Neural progenitor cell (in vitro differentiated cells): ENCODE results near the gene KANK2.

ENCODE experiments used
- CTCF ChIP-seq: fragments of 200-600 bp; sonication (generic); IDR thresholded peaks from 2 replicates; pipeline ENCODE4 v1.5.1; 2017; ENCODE audit warnings: antibody characterized with exemption, mild to moderate bottlenecking
- EZH2 ChIP-seq: fragments of 200-600 bp; sonication (generic); IDR thresholded peaks from 2 replicates; pipeline ENCODE4 v1.6.1; 2017; ENCODE audit warnings: antibody characterized with exemption, mild to moderate bottlenecking, moderate library complexity

DNA sequence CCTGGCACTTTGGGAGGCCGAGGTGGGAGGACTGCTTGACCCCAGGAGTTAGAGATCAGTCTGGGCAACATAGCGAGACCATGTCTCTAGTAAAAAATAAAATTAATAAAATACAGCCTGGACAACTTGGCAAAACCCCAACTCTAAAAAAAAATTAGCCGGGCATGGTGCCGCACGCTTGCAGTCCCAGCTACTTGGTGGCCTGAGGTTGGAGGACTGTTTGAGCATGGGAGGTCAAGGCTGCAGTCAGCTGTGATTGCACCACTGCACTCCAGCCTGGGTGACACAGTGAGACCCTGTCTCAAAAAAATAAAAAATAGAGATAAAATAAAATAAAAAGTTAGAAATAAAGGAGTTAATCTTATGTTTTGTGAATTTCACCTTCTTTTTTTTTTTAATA lies 26.2 kb downstream of the KANK2 start:
- TF ChIP-seq CTCF, result no peak
- no peak for TF ChIP-seq EZH2
